Large intestine (tissue), 3 donors: ENCODE measurements around the gene CD151. TPM values are rescaled to one million over a fixed set of nuclear protein-coding genes. Genes with fewer than 3 reads are reported as not detected.

Experiments
- DNase-seq, 2 donors: peaks; one replicate each; pipeline versions ENCODE4 v3.0.0 to v3.0.0-alpha.2; 2013
- H3K27ac ChIP-seq: one replicate; pipeline ENCODE4 v1.5.1; 2013; ENCODE audit warnings: low read length
- H3K27me3 ChIP-seq: 2 replicates; pipeline ENCODE4 v1.6.1; 2013; ENCODE audit warnings: low read length; ENCODE audit not compliant: control insufficient read depth, insufficient read depth
- H3K36me3 ChIP-seq: 2 replicates; pipeline ENCODE4 v1.6.1; 2013; ENCODE audit warnings: low read length; ENCODE audit not compliant: control insufficient read depth, insufficient read depth
- H3K4me1 ChIP-seq: one replicate; pipeline ENCODE4 v1.6.1; 2013; ENCODE audit warnings: low read length; ENCODE audit not compliant: control insufficient read depth, insufficient read depth
- H3K4me3 ChIP-seq: one replicate; pipeline ENCODE4 v1.5.1; 2013; ENCODE audit warnings: low read length
- H3K9me3 ChIP-seq: one replicate; pipeline ENCODE4 v1.6.1; 2013; ENCODE audit warnings: mild to moderate bottlenecking, low read depth, low read length, moderate library complexity; ENCODE audit not compliant: control insufficient read depth
- WGBS: methylation state at CpG from one replicate; pipeline ENCODE4 v1.1.5; 2013; ENCODE audit warnings: low lambda C conversion rate; ENCODE audit not compliant: insufficient coverage; 5-methylcytosine and 5-hydroxymethylcytosine counted together
- polyA plus RNA-seq: library from polyadenylated mRNA; unstranded; fragments of 120-200 nt; gene quantifications from one replicate; pipeline ENCODE4 v1.2.1, GENCODE V29; 2013

CD151 gene
- polyA plus RNA-seq, 1 donor: 317 TPM

DNA sequence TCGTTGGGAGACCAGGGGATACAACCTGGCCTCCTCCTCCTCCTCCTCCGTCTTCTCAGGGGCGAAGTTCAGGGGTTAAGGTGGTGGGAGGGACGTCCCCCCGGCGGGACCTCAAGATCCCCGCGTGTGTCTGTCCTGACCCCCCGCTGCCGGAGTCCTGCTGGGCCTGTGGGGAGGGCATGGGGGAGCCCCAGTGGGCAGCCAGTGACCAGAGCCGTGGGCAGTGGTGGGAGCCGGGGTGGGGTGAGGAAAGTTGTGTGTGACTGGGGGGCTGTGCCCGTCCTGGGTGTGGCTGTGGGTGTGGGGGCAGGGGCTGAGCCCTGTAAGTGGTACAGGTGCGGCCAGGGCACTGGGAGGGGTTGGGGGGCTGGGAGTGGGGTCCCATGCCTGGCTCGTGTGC lies 20.0 kb downstream of the CD151 start:
- Histone ChIP-seq H3K9me3 (no peaks in the 10 kb centered on the region), H3K4me3 (no peak overlapping the region), H3K27ac (no peak overlapping the region), H3K36me3 (no peaks in the 10 kb centered on the region), H3K27me3 (peaks cover 38% of the 10 kb centered on the region), H3K4me1 (peaks cover 25% of the 10 kb centered on the region)
- DNase-seq: no peak
- no CpG with 5 or more reads among the region's 15 CpGs for WGBS

DNA sequence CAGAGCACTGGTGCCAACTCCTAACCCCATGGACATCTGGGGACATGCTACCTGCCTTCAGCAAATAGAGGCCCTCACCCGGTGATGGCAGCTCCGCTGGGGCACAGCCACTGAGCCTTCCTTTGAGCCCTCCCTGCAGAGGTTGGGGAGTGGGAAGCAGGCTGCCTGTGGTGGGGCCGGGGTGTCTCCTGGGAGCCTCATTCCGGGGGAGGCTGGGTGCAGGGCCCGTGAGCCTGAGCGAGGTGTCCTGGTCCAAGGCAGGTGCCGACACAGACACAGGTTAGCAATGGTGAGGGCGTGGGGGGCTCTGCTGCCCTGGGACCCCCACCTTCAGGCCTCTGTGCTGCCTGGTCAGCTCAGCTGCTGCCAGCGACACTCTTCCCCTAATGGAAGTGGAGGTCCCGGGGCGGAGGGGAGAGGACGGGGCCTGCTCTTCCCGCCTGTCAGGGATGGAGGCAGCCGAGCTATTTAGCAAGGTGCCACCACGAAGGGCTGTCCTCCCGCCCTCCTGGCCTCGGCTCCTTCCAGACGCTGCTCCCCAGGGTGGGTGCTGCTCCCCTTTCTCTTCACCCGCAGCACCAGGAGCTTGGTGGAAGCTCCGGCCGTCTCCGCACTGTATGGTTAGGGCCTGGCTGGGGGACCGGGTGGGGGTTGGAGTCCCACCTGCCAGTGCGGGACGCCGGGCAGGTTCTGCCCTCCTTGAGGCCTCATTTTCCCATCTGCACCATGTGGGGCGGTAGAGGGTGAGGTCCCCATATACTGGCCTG lies 21.1 kb downstream of the CD151 start:
- peaks cover 27% of the 10 kb centered on the region for H3K27me3 ChIP-seq
- no peak overlapping the region for H3K4me3 ChIP-seq
- peaks cover 18% of the 10 kb centered on the region for H3K4me1 ChIP-seq
- WGBS: no CpG with 5 or more reads among the region's 27 CpGs
- H3K9me3 ChIP-seq: no peaks in the 10 kb centered on the region
- no peak for DNase-seq
- H3K27ac ChIP-seq: no peak overlapping the region
- H3K36me3 ChIP-seq: no peaks in the 10 kb centered on the region

DNA sequence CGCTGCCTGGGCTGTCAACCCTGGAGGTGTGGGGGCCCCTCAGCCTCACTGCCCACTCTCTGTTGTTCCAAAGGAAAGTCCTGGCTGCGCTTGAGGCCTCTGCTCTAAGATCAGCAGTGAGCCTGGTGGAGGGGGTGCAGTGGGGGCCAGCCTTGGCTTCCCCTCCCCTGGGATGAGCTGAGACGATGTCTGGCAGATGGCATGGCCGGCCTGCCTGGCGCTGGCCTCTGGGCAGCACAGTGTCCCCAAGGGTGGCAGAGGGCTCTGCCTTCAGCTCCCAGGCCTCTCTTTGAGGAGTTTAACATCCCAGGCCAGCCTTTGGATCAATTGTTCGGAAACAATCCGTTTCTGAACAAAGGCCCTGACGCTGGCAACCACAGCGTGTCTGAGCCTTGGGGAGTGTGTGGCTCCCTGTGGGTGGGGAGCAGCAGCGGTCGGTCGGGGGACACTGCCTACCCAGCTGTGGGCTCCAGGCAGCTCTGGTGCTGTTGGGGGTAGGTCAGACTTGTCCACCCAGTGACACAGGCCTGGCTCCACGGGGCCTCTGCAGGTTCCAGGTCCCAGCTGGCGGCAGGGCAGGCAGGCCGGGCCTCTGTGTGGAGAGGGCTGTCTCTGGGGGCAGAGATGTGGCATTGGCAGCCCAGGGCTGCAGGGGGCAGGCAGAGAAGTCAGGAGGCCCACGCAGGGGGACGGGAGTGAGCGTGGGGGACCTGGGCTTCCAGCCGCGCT lies 22.0 kb downstream of the CD151 start:
- no peak for DNase-seq
- H3K4me3 ChIP-seq: no peak overlapping the region
- WGBS: no CpG with 5 or more reads among the region's 20 CpGs

DNA sequence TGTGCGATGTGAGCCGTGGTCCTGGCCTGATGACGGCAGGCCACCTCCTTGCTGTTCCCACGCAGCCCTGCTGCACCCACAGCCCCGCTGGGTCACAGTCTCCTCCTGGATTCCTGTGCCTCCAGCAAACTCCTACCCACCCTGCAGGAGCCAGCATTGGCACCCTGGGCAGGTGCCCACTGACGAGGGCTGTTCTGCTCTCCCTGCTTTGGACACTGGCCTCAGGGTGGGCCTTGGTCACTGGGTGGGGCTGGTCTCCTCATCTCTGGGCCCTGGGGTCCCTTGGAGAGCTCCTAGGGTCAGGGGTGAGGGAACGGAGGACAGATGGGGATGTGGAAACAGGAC lies 22.6 kb downstream of the CD151 start:
- no peak for DNase-seq
- H3K4me3 ChIP-seq: no peak overlapping the region
- WGBS: no CpG with 5 or more reads among the region's 7 CpGs

More for the DNA sequence above, 22.0 kb downstream of the CD151 start:
- H3K36me3 ChIP-seq: no peaks in the 10 kb centered on the region
- no peak overlapping the region for H3K27ac ChIP-seq
- peaks cover 21% of the 10 kb centered on the region for H3K27me3 ChIP-seq
- H3K9me3 ChIP-seq: no peaks in the 10 kb centered on the region
- H3K4me1 ChIP-seq: peaks cover 17% of the 10 kb centered on the region

DNA sequence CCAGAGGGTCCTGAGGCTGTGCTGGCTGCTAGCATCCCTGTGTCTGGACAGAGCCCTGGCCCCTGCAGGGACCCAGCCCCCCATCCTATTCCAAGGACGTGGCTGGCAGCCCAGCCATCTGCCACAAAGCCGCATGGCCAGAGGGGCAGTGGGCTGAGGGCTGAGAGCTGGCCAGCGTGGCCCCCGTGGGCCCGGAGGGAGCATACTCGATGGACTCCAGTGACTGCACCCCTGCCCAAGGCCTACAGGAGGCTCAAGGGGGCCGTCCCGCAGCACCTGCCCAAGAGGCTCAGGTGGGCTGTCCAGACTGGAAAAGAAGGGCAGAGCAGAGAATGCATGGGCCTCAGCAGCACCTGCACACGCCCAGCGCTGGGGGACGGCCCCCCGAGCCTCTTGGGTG lies 23.0 kb downstream of the CD151 start:
- Histone ChIP-seq H3K27me3 (peaks cover 13% of the 10 kb centered on the region), H3K4me3 (no peak overlapping the region), H3K4me1 (peaks cover 17% of the 10 kb centered on the region), H3K36me3 (no peaks in the 10 kb centered on the region), H3K27ac (no peak overlapping the region), H3K9me3 (no peaks in the 10 kb centered on the region)
- WGBS: no CpG with 5 or more reads among the region's 12 CpGs
- DNase-seq: no peak

More for the DNA sequence above, 22.6 kb downstream of the CD151 start:
- Histone ChIP-seq H3K4me1 (peaks cover 20% of the 10 kb centered on the region), H3K9me3 (no peaks in the 10 kb centered on the region), H3K27me3 (peaks cover 18% of the 10 kb centered on the region), H3K36me3 (no peaks in the 10 kb centered on the region), H3K27ac (no peak overlapping the region)

DNA sequence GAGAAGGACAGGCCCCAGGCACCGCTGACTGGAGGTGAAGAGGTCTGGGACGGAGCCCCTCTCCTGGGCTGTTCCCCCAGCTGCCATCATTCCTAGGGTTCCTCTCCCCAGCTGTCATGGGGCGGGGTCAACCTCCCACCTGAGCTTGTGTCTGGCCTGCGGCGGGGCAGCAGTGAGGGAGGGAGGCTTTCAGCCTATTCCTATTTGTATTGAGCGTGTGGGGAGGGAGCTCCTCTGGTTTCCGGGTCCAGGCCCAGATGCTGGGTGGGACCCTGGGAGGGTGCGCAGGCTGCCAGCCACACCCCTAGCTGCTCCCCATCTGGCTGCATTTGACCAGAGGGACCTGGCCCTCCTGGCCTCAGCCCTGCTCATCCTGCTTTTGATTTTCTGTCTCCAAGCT lies 23.6 kb downstream of the CD151 start:
- Histone ChIP-seq H3K9me3 (no peaks in the 10 kb centered on the region), H3K27ac (no peak overlapping the region), H3K4me3 (no peak overlapping the region), H3K27me3 (peaks cover 7% of the 10 kb centered on the region), H3K36me3 (no peaks in the 10 kb centered on the region), H3K4me1 (peaks cover 17% of the 10 kb centered on the region)
- DNase-seq: no peak
- WGBS: no CpG with 5 or more reads among the region's 8 CpGs

DNA sequence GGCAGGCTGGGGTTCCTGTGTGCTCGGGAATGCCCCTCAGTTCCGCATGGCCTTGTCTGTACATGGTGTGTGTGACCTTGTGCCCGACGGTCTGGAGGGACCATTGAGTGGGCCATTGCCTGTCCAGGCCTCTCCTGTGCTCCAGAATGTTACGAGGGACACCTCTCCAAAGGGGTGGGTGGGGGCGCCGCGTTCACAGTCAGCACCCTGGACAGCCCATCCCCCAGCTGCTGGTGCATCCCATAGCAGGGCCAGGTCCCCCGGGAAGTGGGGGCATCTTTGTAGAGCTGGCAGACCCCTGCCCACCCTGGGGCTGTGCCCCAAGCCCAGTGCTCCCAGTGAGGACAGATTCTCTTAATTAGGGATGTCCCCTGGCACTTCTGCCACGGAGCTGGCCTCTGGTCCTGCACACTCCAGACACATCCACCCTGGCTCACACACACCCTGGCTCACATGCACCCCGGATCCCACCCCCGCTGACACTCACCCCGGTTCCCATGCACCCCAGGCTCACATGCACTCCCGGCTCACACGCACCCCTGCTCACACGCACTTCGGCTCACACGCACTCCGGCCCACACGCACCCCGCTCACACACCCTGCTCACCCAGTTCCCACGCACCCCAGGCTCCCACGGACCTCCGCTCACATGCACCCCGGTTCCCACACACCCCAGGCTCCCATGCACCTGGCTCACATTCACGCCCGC lies 25.5 kb downstream of the CD151 start:
- Histone ChIP-seq H3K4me3 (no peak overlapping the region), H3K27me3 (no peaks in the 10 kb centered on the region), H3K36me3 (no peaks in the 10 kb centered on the region), H3K9me3 (no peaks in the 10 kb centered on the region), H3K4me1 (peaks cover 32% of the 10 kb centered on the region), H3K27ac (no peak overlapping the region)
- no peak for DNase-seq
- 100% methylated on average over 1 of the region's 27 CpGs for WGBS

DNA sequence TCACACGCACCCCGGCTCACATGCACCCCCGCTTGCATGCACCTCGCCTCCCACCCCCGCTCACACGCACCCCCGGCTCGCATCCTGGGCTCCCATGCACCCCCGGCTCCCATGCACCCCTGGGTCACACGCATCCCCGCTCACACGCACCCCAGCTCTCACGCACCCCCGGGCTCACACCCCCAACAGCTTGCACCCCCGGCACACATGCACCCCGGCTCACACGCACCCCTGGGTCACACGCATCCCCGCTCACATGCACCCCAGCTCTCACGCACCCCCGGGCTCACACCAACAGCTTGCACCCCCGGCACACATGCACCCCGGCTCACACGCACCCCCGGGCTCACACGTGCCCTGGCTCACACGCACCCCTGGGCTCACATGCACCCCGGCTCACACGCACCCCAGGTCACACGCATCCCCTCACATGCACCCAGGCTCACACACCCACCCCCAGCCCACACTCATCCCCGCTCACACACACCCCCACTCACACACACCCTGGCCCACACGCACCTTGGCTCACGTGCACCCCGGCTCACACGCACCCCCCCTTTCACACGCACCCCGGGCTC lies 26.1 kb downstream of the CD151 start:
- Histone ChIP-seq H3K36me3 (no peaks in the 10 kb centered on the region), H3K4me3 (no peak overlapping the region), H3K4me1 (peaks cover 38% of the 10 kb centered on the region), H3K27ac (no peak overlapping the region), H3K9me3 (no peaks in the 10 kb centered on the region), H3K27me3 (no peaks in the 10 kb centered on the region)
- no peak for DNase-seq
- WGBS: no CpG with 5 or more reads among the region's 37 CpGs

DNA sequence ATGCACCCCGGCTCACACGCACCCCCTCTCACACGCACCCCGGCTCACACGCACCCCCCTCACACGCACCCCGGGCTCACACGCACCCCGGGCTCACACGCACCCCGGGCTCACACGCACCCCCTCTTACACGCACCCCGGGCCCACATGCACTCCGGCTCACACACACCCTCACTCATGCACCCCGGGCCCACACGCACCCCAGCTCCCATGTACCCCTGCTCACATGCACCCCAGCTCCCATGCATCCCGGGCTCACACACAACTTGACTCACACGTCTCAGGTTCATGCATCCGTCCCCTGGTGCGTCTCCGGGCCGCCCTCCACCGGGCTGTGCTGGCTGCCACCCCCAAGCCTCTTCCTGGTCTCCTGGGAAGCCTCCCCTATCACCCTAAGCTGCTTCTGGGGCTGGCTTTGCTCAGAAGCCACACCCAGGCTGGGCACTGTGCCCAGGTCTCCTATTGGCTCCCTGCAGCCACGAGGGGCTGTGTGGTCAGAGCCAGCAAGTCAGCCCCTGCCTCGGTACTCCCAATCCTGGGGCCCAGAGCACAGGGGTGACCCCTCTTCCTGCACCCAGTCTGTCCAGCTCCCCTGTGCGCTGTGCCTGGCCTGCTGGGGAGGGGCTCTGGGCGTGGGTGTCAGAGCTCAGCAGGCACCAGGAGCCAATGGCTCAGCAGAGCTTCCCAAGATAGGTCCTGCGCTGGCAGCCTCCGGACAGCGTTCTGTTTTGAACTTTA lies 26.8 kb downstream of the CD151 start:
- no peaks in the 10 kb centered on the region for H3K9me3 ChIP-seq
- H3K4me1 ChIP-seq: peaks cover 42% of the 10 kb centered on the region
- H3K4me3 ChIP-seq: peak overlapping the region; percentile 18
- H3K27ac ChIP-seq: no peak overlapping the region
- DNase-seq: peak; percentile 76 to 77
- H3K36me3 ChIP-seq: no peaks in the 10 kb centered on the region
- WGBS: no CpG with 5 or more reads among the region's 31 CpGs
- no peaks in the 10 kb centered on the region for H3K27me3 ChIP-seq
